ENCODE results near the gene TSEN54.

GRCh38 chr17:75507733-75508719 is 8.3 kb upstream of the TSEN54 start:
- TF ChIP-seq EZH2 (IDR thresholded peaks at IDR 0.05; ENCODE audit: low read depth) (no peak), CTCF (conservative IDR thresholded peaks at IDR 0.05) (no peak)

Data from PC-9 (cell line).